Superior temporal gyrus (tissue), 1 donor: Measurements from ENCODE around the gene NRXN3.

ENCODE experiments used
- DNase-seq: peaks from one replicate; pipeline ENCODE4 v3.0.0-alpha.2; 2016; ENCODE audit errors: extremely low spot score

The NRXN3 gene

GRCh38 chr14:79204591-79204990 lies 1034.4 kb downstream of the NRXN3 start:
- DNase-seq = no peak

GRCh38 chr14:79209418-79209817 lies 1039.2 kb downstream of the NRXN3 start:
- no peak for DNase-seq

GRCh38 chr14:79225815-79226214 lies 1055.6 kb downstream of the NRXN3 start:
- no peak for DNase-seq

- DNase-seq = no peak
These were observed 1059.3 kb downstream of the NRXN3 start for GRCh38 chr14:79229383-79229909.

GRCh38 chr14:79242666-79243065 lies 1072.5 kb downstream of the NRXN3 start:
- no peak for DNase-seq

- DNase-seq = no peak
These were observed 1076.0 kb downstream of the NRXN3 start for GRCh38 chr14:79246173-79246572.

GRCh38 chr14:79248126-79248525 lies 1078.0 kb downstream of the NRXN3 start:
- no peak for DNase-seq

- no peak for DNase-seq
These were observed 1078.6 kb downstream of the NRXN3 start for GRCh38 chr14:79248771-79249170.

- no peak for DNase-seq
These were observed 1081.1 kb downstream of the NRXN3 start for GRCh38 chr14:79251278-79251677.

- DNase-seq = no peak
These were observed 1083.4 kb downstream of the NRXN3 start for GRCh38 chr14:79253576-79253975.

GRCh38 chr14:79254069-79254775 lies 1084.0 kb downstream of the NRXN3 start:
- no peak for DNase-seq

GRCh38 chr14:79256380-79256779 lies 1086.2 kb downstream of the NRXN3 start:
- DNase-seq = no peak

GRCh38 chr14:79260406-79260805 lies 1090.2 kb downstream of the NRXN3 start:
- DNase-seq = no peak

- DNase-seq = no peak
These were observed 1095.3 kb downstream of the NRXN3 start for GRCh38 chr14:79265366-79265946.

GRCh38 chr14:79270361-79270760 lies 1100.2 kb downstream of the NRXN3 start:
- no peak for DNase-seq

GRCh38 chr14:79271122-79271521 lies 1100.9 kb downstream of the NRXN3 start:
- DNase-seq = no peak

- DNase-seq = no peak
These were observed 1104.6 kb downstream of the NRXN3 start for GRCh38 chr14:79274641-79275291.

GRCh38 chr14:79275292-79275655 lies 1105.1 kb downstream of the NRXN3 start:
- DNase-seq = no peak

GRCh38 chr14:79278286-79278797 lies 1108.2 kb downstream of the NRXN3 start:
- no peak for DNase-seq

GRCh38 chr14:79278798-79279644 lies 1108.8 kb downstream of the NRXN3 start:
- DNase-seq = peak; percentile 66

GRCh38 chr14:79279645-79280597 lies 1109.7 kb downstream of the NRXN3 start:
- no peak for DNase-seq
